PC-3 (cell line): ENCODE data around the gene MAEA.

Experiments used
- EZH2 ChIP-seq: fragments of 300-600 bp; sonication (generic); IDR thresholded peaks from one replicate; pipeline ENCODE4 v1.6.1; 2017; ENCODE audit warnings: antibody characterized with exemption, mild to moderate bottlenecking, low read length; ENCODE audit not compliant: unreplicated experiment
- EZH2phosphoT487 ChIP-seq: fragments of 300-600 bp; sonication (generic); IDR thresholded peaks from 2 replicates; pipeline ENCODE4 v1.6.1; 2018; ENCODE audit warnings: mild to moderate bottlenecking, antibody characterized with exemption, low read length, borderline replicate concordance
- TF ChIP-seq, protein P1 (sequence below): fragments of 300-600 bp; sonication (generic); conservative IDR thresholded peaks from 2 replicates; pipeline ENCODE4 v1.5.1; 2017; ENCODE audit warnings: antibody characterized with exemption, low read depth, mild to moderate bottlenecking, low read length

- TF ChIP-seq, protein P1, sequence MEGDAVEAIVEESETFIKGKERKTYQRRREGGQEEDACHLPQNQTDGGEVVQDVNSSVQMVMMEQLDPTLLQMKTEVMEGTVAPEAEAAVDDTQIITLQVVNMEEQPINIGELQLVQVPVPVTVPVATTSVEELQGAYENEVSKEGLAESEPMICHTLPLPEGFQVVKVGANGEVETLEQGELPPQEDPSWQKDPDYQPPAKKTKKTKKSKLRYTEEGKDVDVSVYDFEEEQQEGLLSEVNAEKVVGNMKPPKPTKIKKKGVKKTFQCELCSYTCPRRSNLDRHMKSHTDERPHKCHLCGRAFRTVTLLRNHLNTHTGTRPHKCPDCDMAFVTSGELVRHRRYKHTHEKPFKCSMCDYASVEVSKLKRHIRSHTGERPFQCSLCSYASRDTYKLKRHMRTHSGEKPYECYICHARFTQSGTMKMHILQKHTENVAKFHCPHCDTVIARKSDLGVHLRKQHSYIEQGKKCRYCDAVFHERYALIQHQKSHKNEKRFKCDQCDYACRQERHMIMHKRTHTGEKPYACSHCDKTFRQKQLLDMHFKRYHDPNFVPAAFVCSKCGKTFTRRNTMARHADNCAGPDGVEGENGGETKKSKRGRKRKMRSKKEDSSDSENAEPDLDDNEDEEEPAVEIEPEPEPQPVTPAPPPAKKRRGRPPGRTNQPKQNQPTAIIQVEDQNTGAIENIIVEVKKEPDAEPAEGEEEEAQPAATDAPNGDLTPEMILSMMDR: no peak
- TF ChIP-seq EZH2phosphoT487: no peak
- no peak for TF ChIP-seq EZH2
Measured at GRCh38 chr4:1331591-1332353, 42.1 kb downstream of the MAEA start.
